HEK293 (cell line): ENCODE data around the gene ZBTB24.

Experiments used
- CTCF ChIA-PET: fragments of 350-600 bp; formaldehyde crosslinking; extraction: SDS; loops from one replicate; lab custom pipeline; 2021; ENCODE audit warnings: antibody characterized with exemption; lab: Yijun Ruan, JAX
- POLR2A ChIA-PET: fragments of 300-600 bp; formaldehyde crosslinking; extraction: SDS; loops from one replicate; lab custom pipeline; 2020; ENCODE audit warnings: antibody characterized with exemption, inconsistent platforms; lab: Yijun Ruan, JAX
- H3K27ac ChIP-seq: fragments of 200-500 bp; sonication (Bioruptor generic); 2 replicates; pipeline ENCODE4 v1.5.1; 2014; ENCODE audit warnings: low read depth, low read length, control low read depth, inconsistent platforms; ENCODE audit errors: extremely low read depth
- H3K36me3 ChIP-seq, 2 experiments: fragments of 200-500 bp in 1 of 2; sonication (Bioruptor generic) in 1 of 2; 1 replicate in 1 of 2; 2 replicates in 1 of 2; pipeline ENCODE4 v1.5.1; 2014 to 2017; ENCODE audit warnings: inconsistent platforms in 2 of 2, low read length in 2 of 2; ENCODE audit not compliant: control insufficient read depth in 2 of 2, insufficient read depth in 1 of 2
- H3K4me1 ChIP-seq: fragments of 200-500 bp; sonication (Bioruptor generic); 2 replicates; pipeline ENCODE4 v1.5.1; 2014; ENCODE audit warnings: mild to moderate bottlenecking, low read length, inconsistent platforms; ENCODE audit not compliant: control insufficient read depth, insufficient read depth
- H3K4me3 ChIP-seq: 2 replicates; pipeline ENCODE4 v1.5.1; 2011; ENCODE audit warnings: low read depth, mild to moderate bottlenecking, control low read depth, low read length, moderate library complexity
- H3K9me3 ChIP-seq: fragments of 200-500 bp; sonication (Bioruptor generic); 2 replicates; pipeline ENCODE4 v1.5.1; 2014; ENCODE audit warnings: low read depth, low read length, inconsistent platforms; ENCODE audit not compliant: control insufficient read depth, insufficient read depth
- HOXD13 ChIP-seq: sonication (generic); formaldehyde crosslinking; IDR thresholded peaks from 2 replicates; pipeline ENCODE4 v1.8.0; 2022; ENCODE audit warnings: missing genetic modification reagents, borderline replicate concordance
- KLF9 ChIP-seq: fragments of 450-650 bp; formaldehyde crosslinking; IDR thresholded peaks from 2 replicates; pipeline ENCODE4 v1.5.1; 2016; ENCODE audit warnings: missing biosample characterization, missing genetic modification characterization, low read depth
- SP3 ChIP-seq: fragments of 450-650 bp; formaldehyde crosslinking; IDR thresholded peaks from 2 replicates; pipeline ENCODE4 v1.5.1; 2016; ENCODE audit warnings: missing biosample characterization, missing genetic modification characterization
- TRIM28 ChIP-seq: IDR thresholded peaks from 2 replicates; pipeline ENCODE4 v1.6.1; 2011; ENCODE audit warnings: low read length, control low read depth, borderline replicate concordance
- ZBTB48 ChIP-seq: fragments of 450-650 bp; formaldehyde crosslinking; IDR thresholded peaks from 2 replicates; pipeline ENCODE4 v1.5.1; 2016; ENCODE audit warnings: missing biosample characterization, missing genetic modification characterization
- ZNF112 ChIP-seq: fragments of 450-650 bp; formaldehyde crosslinking; IDR thresholded peaks from 2 replicates; pipeline ENCODE4 v1.5.0; 2017; ENCODE audit warnings: missing biosample characterization, missing genetic modification characterization
- ZNF132 ChIP-seq: fragments of 450-650 bp; formaldehyde crosslinking; IDR thresholded peaks from 2 replicates; pipeline ENCODE4 v1.5.1; 2017; ENCODE audit warnings: missing biosample characterization, missing genetic modification characterization, borderline replicate concordance
- ZNF175 ChIP-seq: fragments of 450-650 bp; formaldehyde crosslinking; IDR thresholded peaks from 2 replicates; pipeline ENCODE4 v1.5.1; 2016; ENCODE audit warnings: missing biosample characterization, missing genetic modification characterization
- ZNF214 ChIP-seq: fragments of 450-650 bp; formaldehyde crosslinking; IDR thresholded peaks from 2 replicates; pipeline ENCODE4 v1.5.1; 2017; ENCODE audit warnings: missing biosample characterization, mild to moderate bottlenecking, missing genetic modification characterization, borderline replicate concordance
- ZNF274 ChIP-seq, 2 experiments: fragments of 200-500 bp in 1 of 2; fragments of 450-650 bp in 1 of 2; sonication (Bioruptor generic) in 1 of 2; formaldehyde crosslinking in 1 of 2; IDR thresholded peaks; 2 replicates each; pipeline versions ENCODE4 v1.5.1 to v1.6.1; 2014 to 2016; ENCODE audit warnings: borderline replicate concordance in 1 of 2, inconsistent platforms in 1 of 2, low read length in 1 of 2, missing biosample characterization in 1 of 2, missing genetic modification characterization in 1 of 2
- ZNF302 ChIP-seq: fragments of 450-650 bp; formaldehyde crosslinking; IDR thresholded peaks from 2 replicates; pipeline ENCODE4 v1.5.1; 2016; ENCODE audit warnings: missing biosample characterization, missing genetic modification characterization, low read depth
- ZNF391 ChIP-seq: fragments of 450-650 bp; formaldehyde crosslinking; IDR thresholded peaks from 2 replicates; pipeline ENCODE4 v1.5.1; 2016; ENCODE audit warnings: low read depth, missing biosample characterization, missing genetic modification characterization, borderline replicate concordance
- ZNF514 ChIP-seq: fragments of 450-650 bp; formaldehyde crosslinking; IDR thresholded peaks from 2 replicates; pipeline ENCODE4 v1.5.1; 2016; ENCODE audit warnings: missing biosample characterization, missing genetic modification characterization
- ZNF600 ChIP-seq: fragments of 450-650 bp; formaldehyde crosslinking; IDR thresholded peaks from 2 replicates; pipeline ENCODE4 v1.5.1; 2016; ENCODE audit warnings: missing biosample characterization, missing genetic modification characterization
- ZNF621 ChIP-seq: fragments of 450-650 bp; formaldehyde crosslinking; IDR thresholded peaks from 2 replicates; pipeline ENCODE4 v1.5.1; 2017; ENCODE audit warnings: missing biosample characterization, missing genetic modification characterization
- ZNF626 ChIP-seq: fragments of 450-650 bp; sonication (Bioruptor Pico); formaldehyde crosslinking; IDR thresholded peaks from 2 replicates; pipeline ENCODE4 v1.5.1; 2018; ENCODE audit warnings: missing biosample characterization, missing genetic modification characterization, inconsistent platforms
- ZNF791 ChIP-seq: fragments of 450-650 bp; formaldehyde crosslinking; IDR thresholded peaks from 2 replicates; pipeline ENCODE4 v1.5.1; 2016; ENCODE audit warnings: missing biosample characterization, missing genetic modification characterization
- ZSCAN4 ChIP-seq: fragments of 450-650 bp; formaldehyde crosslinking; IDR thresholded peaks from 2 replicates; pipeline ENCODE4 v1.5.1; 2017; ENCODE audit warnings: missing biosample characterization, missing genetic modification characterization
- TF ChIP-seq, protein P1 (sequence below): fragments of 450-650 bp; formaldehyde crosslinking; IDR thresholded peaks from 2 replicates; pipeline ENCODE4 v1.5.1; 2017; ENCODE audit warnings: missing biosample characterization, missing genetic modification characterization

The ZBTB24 gene

GRCh38 chr6:109447878-109448555, 35.0 kb downstream of the ZBTB24 start:
- CTCF ChIA-PET, result interaction anchor here (0.7 to 1.5 kb wide), 4 partner anchors 8 to 259 kb away, joined by 3 to 6 read pairs (median 5); no protein-coding TSS in a partner anchor
- Histone ChIP-seq H3K27ac (no peak overlapping the region), H3K9me3 (no peaks in the 10 kb centered on the region), H3K4me3 (no peak overlapping the region), H3K4me1 (no peaks in the 10 kb centered on the region), H3K36me3 (peaks cover 0 to 58% of the 10 kb centered on the region in 2 experiments; a peak in 1 of 3 replicates)
- POLR2A ChIA-PET, result interaction anchor here (0.7 to 0.9 kb wide), 2 partner anchors 16 to 33 kb away, joined by 3 read pairs; no protein-coding TSS in a partner anchor
- TF ChIP-seq TRIM28 (peak; percentile 31; the same call in 1 of the 2 replicates), HOXD13 (no peak), ZSCAN4 (tag by site-specific recombination) (peak; percentile 51; the same call in 1 of the 2 replicates)

DNA sequence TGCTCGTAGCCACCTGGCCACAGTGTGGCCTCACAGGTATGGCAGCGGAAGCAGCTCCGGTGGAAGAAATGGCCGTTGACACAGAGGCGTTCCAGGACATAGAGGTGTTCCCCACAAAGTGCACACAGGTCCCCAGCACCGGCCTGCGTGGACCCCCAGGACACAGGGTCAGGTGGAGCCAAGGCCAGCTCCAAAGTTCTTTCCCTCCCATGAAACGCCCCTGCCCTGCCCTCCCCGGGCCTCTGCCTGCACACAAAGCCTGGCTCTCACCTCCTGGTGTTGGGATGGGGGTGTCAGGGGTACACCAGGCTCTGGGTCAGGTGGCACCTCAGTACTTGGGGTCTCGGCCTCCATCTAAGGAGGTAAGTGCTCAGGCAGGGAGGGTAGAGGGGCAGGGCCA, 35.9 kb downstream of the ZBTB24 start:
- POLR2A ChIA-PET, result interaction anchor here (0.6 to 4.2 kb wide), 5 partner anchors 8 to 1455 kb away, joined by 3 to 39 read pairs (median 4); partner anchors contain the start of genes MICAL1 and SESN1
- peaks cover 0 to 64% of the 10 kb centered on the region in 2 experiments; a peak in 1 of 3 replicates for H3K36me3 ChIP-seq
- H3K9me3 ChIP-seq, result no peaks in the 10 kb centered on the region
- no peak overlapping the region for H3K4me3 ChIP-seq
- H3K27ac ChIP-seq, result no peak overlapping the region
- no peaks in the 10 kb centered on the region for H3K4me1 ChIP-seq
- no peak for TF ChIP-seq ZNF514 (tag by site-specific recombination)
- no peak for TF ChIP-seq ZNF112 (tag by site-specific recombination)
- TF ChIP-seq ZNF214 (tag by site-specific recombination), result no peak
- no peak for TF ChIP-seq ZNF626 (tag by site-specific recombination)
- CTCF ChIA-PET, result interaction anchor here (0.7 to 1.5 kb wide), 4 partner anchors 11 to 345 kb away, joined by 3 to 6 read pairs (median 4); no protein-coding TSS in a partner anchor

- Histone ChIP-seq H3K27ac (no peak overlapping the region), H3K36me3 (peaks cover 0 to 61% of the 10 kb centered on the region in 2 experiments; a peak in 1 of 3 replicates), H3K4me3 (no peak overlapping the region), H3K4me1 (no peaks in the 10 kb centered on the region), H3K9me3 (no peaks in the 10 kb centered on the region)
- ChIA-PET POLR2A (interaction anchor here (0.6 to 4.2 kb wide), 4 partner anchors 9 to 1454 kb away, joined by 4 to 39 read pairs (median 4); partner anchors contain the start of genes MICAL1 and SESN1), CTCF (interaction anchor here (0.7 to 1.5 kb wide), 2 partner anchors 15 to 258 kb away, joined by 3 to 6 read pairs; no protein-coding TSS in a partner anchor)
- TF ChIP-seq ZNF600 (tag by site-specific recombination) (no peak), ZNF175 (tag by site-specific recombination) (no peak), ZNF791 (tag by site-specific recombination) (no peak), KLF9 (no peak), ZNF302 (no peak), SP3 (tag by site-specific recombination) (no peak), ZNF391 (tag by site-specific recombination) (no peak), ZNF626 (tag by site-specific recombination) (no peak), ZNF132 (no peak), ZNF621 (tag by site-specific recombination) (no peak), ZNF274 (IDR thresholded peaks at IDR 0.05; ENCODE audit: low read length) (no peak), ZNF274 (tag by site-specific recombination; IDR thresholded peaks at IDR 0.05; ENCODE audit: borderline replicate concordance) (no peak), ZBTB48 (tag by site-specific recombination) (no peak)
- TF ChIP-seq, protein P1, sequence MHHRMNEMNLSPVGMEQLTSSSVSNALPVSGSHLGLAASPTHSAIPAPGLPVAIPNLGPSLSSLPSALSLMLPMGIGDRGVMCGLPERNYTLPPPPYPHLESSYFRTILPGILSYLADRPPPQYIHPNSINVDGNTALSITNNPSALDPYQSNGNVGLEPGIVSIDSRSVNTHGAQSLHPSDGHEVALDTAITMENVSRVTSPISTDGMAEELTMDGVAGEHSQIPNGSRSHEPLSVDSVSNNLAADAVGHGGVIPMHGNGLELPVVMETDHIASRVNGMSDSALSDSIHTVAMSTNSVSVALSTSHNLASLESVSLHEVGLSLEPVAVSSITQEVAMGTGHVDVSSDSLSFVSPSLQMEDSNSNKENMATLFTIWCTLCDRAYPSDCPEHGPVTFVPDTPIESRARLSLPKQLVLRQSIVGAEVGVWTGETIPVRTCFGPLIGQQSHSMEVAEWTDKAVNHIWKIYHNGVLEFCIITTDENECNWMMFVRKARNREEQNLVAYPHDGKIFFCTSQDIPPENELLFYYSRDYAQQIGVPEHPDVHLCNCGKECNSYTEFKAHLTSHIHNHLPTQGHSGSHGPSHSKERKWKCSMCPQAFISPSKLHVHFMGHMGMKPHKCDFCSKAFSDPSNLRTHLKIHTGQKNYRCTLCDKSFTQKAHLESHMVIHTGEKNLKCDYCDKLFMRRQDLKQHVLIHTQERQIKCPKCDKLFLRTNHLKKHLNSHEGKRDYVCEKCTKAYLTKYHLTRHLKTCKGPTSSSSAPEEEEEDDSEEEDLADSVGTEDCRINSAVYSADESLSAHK (tag by site-specific recombination), result no peak
Observed at GRCh38 chr6:109446541-109446940, 36.5 kb downstream of the ZBTB24 start.
